Vagina (tissue), 2 donors: ENCODE data around the gene ATMIN. TPM values are rescaled to one million over a fixed set of nuclear protein-coding genes. Genes with fewer than 3 reads are reported as not detected.

Experiments used
- DNase-seq, 2 donors: peaks; one replicate each; pipeline ENCODE4 v3.0.0-alpha.2; 2017; ENCODE audit errors: extremely low spot score in 2 of 2
- H3K27ac ChIP-seq: fragments of 200-600 bp; sonication (generic); one replicate; pipeline ENCODE4 v1.5.1; 2019
- H3K27me3 ChIP-seq: fragments of 200-600 bp; sonication (generic); one replicate; pipeline ENCODE4 v1.5.1; 2019
- H3K36me3 ChIP-seq, 2 donors: fragments of 200-600 bp; sonication (generic); one replicate each; pipeline ENCODE4 v1.5.1; 2017 to 2019
- H3K4me1 ChIP-seq: fragments of 200-600 bp; sonication (generic); one replicate; pipeline ENCODE4 v1.5.1; 2019
- H3K4me3 ChIP-seq, 2 donors: fragments of 200-600 bp; sonication (generic); 1 replicate in 1 of 2; 2 replicates in 1 of 2; pipeline ENCODE4 v1.5.1; 2016 to 2019
- H3K9me3 ChIP-seq: fragments of 200-600 bp; sonication (generic); one replicate; pipeline ENCODE4 v1.5.1; 2019
- CTCF ChIP-seq, 3 experiments: fragments of 450-650 bp in 2 of 3; fragments of 200-600 bp in 1 of 3; sonication (generic) in 1 of 3; IDR thresholded peaks; one replicate each; pipeline ENCODE4 v1.5.1; 2017 to 2019; ENCODE audit warnings: antibody characterized with exemption in 3 of 3, mild to moderate bottlenecking in 2 of 3, moderate library complexity in 2 of 3
- POLR2A ChIP-seq, 2 donors: fragments of 450-650 bp; IDR thresholded peaks; one replicate each; pipeline ENCODE4 v1.6.1; 2017; ENCODE audit warnings: antibody characterized with exemption in 2 of 2, mild to moderate bottlenecking in 2 of 2, moderate library complexity in 2 of 2
- POLR2AphosphoS5 ChIP-seq, 2 donors: sonication (generic); formaldehyde crosslinking; IDR thresholded peaks; one replicate each; pipeline ENCODE4 v1.9.0; 2017; ENCODE audit warnings: antibody characterized with exemption in 2 of 2, mild to moderate bottlenecking in 2 of 2, low read depth in 1 of 2; ENCODE audit not compliant: insufficient read depth in 1 of 2
- intact Hi-C: fragments of 100-400 bp; cut with DNase I; formaldehyde crosslinking; loops from one replicate; pipeline ENCODE4 v1.15.1; 2023
- total RNA-seq: library from RNA; depleted of rRNA; stranded (reverse); fragments of >200 nt; gene quantifications from one replicate; pipeline ENCODE4 v1.2.3, GENCODE V29; 2016

ATMIN gene
- total RNA-seq, 1 donor from 2014 or later, result 29.7 TPM

GRCh38 chr16:81042821-81043220 is 7.2 kb downstream of the ATMIN start:
- no peak for DNase-seq

GRCh38 chr16:81053761-81054160 is 18.1 kb downstream of the ATMIN start:
- Histone ChIP-seq H3K4me3 (no peak overlapping the region), H3K36me3 (no peaks in the 10 kb centered on the region), H3K9me3 (no peaks in the 10 kb centered on the region), H3K4me1 (no peaks in the 10 kb centered on the region), H3K27ac (no peak overlapping the region), H3K27me3 (no peaks in the 10 kb centered on the region)
- DNase-seq, result no peak
- intact Hi-C loops, result no loop called here
- TF ChIP-seq CTCF (IDR thresholded peaks at IDR 0.05) (no peak), POLR2A (IDR thresholded peaks at IDR 0.05) (no peak), POLR2AphosphoS5 (IDR thresholded peaks at IDR 0.05; ENCODE audit: insufficient read depth in 1 of 2, low read depth in 1 of 2) (no peak)

More at GRCh38 chr16:81042821-81043220, 7.2 kb downstream of the ATMIN start:
- TF ChIP-seq CTCF (IDR thresholded peaks at IDR 0.05), result no peak
- H3K36me3 ChIP-seq, result peaks cover 0 to 50% of the 10 kb centered on the region in 2 donors
- no peaks in the 10 kb centered on the region for H3K27me3 ChIP-seq
- intact Hi-C loops, result no loop called here
- H3K9me3 ChIP-seq, result no peaks in the 10 kb centered on the region
- peaks cover 12% of the 10 kb centered on the region for H3K4me1 ChIP-seq
- H3K27ac ChIP-seq, result no peak overlapping the region
- no peak overlapping the region for H3K4me3 ChIP-seq

GRCh38 chr16:81060576-81061306 is 25.1 kb downstream of the ATMIN start:
- Histone ChIP-seq H3K9me3 (no peaks in the 10 kb centered on the region), H3K27ac (no peak overlapping the region), H3K36me3 (no peaks in the 10 kb centered on the region), H3K27me3 (no peaks in the 10 kb centered on the region), H3K4me1 (no peaks in the 10 kb centered on the region), H3K4me3 (no peak overlapping the region)
- no peak for TF ChIP-seq POLR2AphosphoS5 (IDR thresholded peaks at IDR 0.05; ENCODE audit: insufficient read depth in 1 of 2, low read depth in 1 of 2)
- TF ChIP-seq CTCF (IDR thresholded peaks at IDR 0.05), result no peak
- TF ChIP-seq POLR2A (IDR thresholded peaks at IDR 0.05), result no peak
- DNase-seq, result no peak
- intact Hi-C loops, result no loop called here

- H3K27me3 ChIP-seq, result no peaks in the 10 kb centered on the region
- H3K36me3 ChIP-seq, result no peaks in the 10 kb centered on the region
- TF ChIP-seq POLR2A (IDR thresholded peaks at IDR 0.05) (no peak), CTCF (IDR thresholded peaks at IDR 0.05) (no peak), POLR2AphosphoS5 (IDR thresholded peaks at IDR 0.05; ENCODE audit: insufficient read depth in 1 of 2, low read depth in 1 of 2) (no peak)
- intact Hi-C loops, result no loop called here
- no peak for DNase-seq
- H3K9me3 ChIP-seq, result no peaks in the 10 kb centered on the region
- H3K27ac ChIP-seq, result no peak overlapping the region
- peaks cover 3% of the 10 kb centered on the region for H3K4me1 ChIP-seq
- H3K4me3 ChIP-seq, result no peak overlapping the region
Observed at GRCh38 chr16:81061307-81061640, 25.6 kb downstream of the ATMIN start.

GRCh38 chr16:81061871-81062608 is 26.4 kb downstream of the ATMIN start:
- DNase-seq, result no peak
- H3K9me3 ChIP-seq, result no peaks in the 10 kb centered on the region
- no peak overlapping the region for H3K27ac ChIP-seq
- intact Hi-C loops, result no loop called here
- no peak for TF ChIP-seq POLR2AphosphoS5 (IDR thresholded peaks at IDR 0.05; ENCODE audit: insufficient read depth in 1 of 2, low read depth in 1 of 2)
- TF ChIP-seq CTCF (IDR thresholded peaks at IDR 0.05), result no peak
- no peak for TF ChIP-seq POLR2A (IDR thresholded peaks at IDR 0.05)
- no peaks in the 10 kb centered on the region for H3K36me3 ChIP-seq
- no peak overlapping the region for H3K4me3 ChIP-seq
- peaks cover 10% of the 10 kb centered on the region for H3K4me1 ChIP-seq
- H3K27me3 ChIP-seq, result no peaks in the 10 kb centered on the region
